ENCODE data around the gene ARAP1.

The ARAP1 gene

DNA sequence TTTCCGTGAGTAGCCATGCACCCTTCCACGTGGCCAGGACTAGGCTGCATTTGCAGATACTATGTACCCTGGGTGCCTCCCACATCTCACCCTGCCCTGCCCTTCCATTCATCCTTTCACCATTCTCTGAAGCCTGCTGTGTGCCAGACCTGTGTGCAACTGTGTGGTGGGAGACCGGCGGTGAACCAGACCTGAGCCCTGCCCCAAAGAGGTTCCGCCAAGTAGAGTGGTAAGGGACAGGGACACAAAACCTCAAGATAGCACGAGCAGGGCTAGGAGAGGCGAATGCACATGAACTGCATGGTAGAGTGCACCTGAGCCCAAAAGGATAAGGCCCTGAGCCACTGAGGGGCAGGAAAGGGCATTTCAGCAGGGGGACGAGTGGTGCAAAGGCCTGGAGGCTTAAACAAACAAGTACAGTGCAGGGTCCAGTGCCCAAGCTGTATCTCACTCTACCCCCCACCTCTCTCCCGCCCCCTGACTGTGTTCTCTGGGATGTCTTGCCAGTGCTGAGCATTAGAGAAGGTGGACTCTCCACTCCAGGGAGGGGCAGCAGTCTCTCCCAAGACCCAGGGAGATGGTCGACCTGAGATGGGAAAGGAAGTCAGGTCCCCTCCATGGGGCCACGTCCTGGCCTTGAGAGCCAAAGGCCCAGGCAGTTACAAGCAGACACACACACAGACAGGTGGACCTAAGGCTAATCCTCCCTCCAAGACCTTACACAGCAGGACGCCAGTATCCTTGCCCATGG lies 14.1 kb upstream of the ARAP1 start:
- no peak for TF ChIP-seq JUND (IDR thresholded peaks at IDR 0.05; ENCODE audit: low read depth)
- in situ Hi-C loops (cut with HindIII; ENCODE audit: low pct_unique_long_range_greater_than_20kb, low sequenced_read_pairs), result no loop called here
- no peak for DNase-seq (ENCODE audit: low read depth in 1 of 2, low spot score in 1 of 2)

DNA sequence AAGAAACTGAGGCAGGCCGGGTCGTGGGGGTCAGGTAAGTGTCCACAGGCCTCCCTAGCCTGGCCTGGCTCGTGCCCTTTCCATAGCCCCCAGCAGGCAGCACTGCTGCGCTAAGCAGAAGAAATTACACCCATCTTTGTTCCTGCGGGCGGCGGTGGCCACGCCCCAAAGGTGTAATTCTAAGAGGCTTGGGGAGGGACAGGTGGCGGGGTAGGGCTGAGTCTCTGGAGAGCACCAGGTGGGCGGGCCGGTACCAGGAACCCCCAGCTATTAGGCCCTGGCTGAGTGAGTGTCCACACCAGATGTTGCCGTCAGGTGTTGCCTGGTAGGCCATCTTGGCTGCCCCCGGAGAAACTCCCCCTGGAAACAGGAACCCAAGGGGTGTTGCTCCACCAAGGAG lies 12.3 kb upstream of the ARAP1 start:
- no peak for DNase-seq (ENCODE audit: low read depth in 1 of 2, low spot score in 1 of 2)
- TF ChIP-seq JUND (IDR thresholded peaks at IDR 0.05; ENCODE audit: low read depth), result no peak
- in situ Hi-C loops (cut with HindIII; ENCODE audit: low pct_unique_long_range_greater_than_20kb, low sequenced_read_pairs), result no loop called here

DNA sequence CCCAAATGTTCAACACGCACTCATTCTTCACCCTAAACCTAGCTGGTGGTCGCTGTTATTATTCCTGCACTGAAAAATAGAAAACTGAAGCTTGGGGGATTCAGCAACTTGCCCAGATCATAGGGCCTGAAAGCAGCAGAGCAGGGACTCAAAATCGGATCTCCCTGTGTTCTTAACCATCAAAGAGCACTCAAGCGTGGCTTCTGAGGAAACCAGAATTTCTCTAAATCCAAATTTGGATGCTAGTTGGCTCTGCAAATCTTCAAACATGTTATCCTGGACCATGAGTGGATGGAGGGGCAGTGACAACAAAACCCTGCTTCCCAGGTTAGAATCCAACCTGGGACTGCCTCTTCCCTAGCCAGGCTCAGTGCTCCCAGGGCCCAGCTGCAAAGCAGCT lies 11.6 kb upstream of the ARAP1 start:
- no peak for DNase-seq (ENCODE audit: low read depth in 1 of 2, low spot score in 1 of 2)
- in situ Hi-C loops (cut with HindIII; ENCODE audit: low pct_unique_long_range_greater_than_20kb, low sequenced_read_pairs), result no loop called here
- TF ChIP-seq JUND (IDR thresholded peaks at IDR 0.05; ENCODE audit: low read depth), result no peak

DNA sequence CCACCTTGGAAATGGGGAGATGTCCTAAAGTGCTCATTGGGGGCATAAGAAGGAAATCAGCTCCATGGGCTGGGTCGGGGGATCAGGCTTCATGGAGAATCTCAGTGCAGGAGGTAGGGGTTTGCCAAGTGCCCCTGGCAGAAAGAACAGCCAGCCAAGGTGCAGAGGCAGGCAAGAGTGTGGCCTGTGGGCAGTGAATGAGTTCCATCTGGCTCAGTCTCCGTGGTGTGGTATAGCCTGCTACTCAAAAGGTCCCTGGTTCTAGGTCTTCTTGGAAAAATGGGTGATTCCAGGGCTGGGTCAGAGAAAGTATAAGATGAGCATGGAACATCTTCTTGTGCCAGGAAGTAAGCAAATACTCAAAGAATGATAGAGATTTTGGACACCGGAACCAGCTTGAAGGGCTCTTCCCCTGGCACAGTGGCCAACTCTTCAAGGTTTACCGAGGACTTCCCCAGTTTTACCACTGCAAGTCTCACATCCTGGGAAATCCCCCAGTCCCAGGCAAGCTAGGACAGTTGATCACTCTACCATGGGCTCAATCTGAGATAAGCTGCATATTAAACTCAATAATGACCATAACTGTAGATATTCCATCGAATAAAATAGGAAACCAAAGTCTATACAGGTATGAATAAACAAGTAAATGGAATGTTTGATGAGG lies 10.6 kb upstream of the ARAP1 start:
- no peak for DNase-seq (ENCODE audit: low read depth in 1 of 2, low spot score in 1 of 2)
- TF ChIP-seq JUND (IDR thresholded peaks at IDR 0.05; ENCODE audit: low read depth), result no peak
- in situ Hi-C loops (cut with HindIII; ENCODE audit: low pct_unique_long_range_greater_than_20kb, low sequenced_read_pairs), result no loop called here

DNA sequence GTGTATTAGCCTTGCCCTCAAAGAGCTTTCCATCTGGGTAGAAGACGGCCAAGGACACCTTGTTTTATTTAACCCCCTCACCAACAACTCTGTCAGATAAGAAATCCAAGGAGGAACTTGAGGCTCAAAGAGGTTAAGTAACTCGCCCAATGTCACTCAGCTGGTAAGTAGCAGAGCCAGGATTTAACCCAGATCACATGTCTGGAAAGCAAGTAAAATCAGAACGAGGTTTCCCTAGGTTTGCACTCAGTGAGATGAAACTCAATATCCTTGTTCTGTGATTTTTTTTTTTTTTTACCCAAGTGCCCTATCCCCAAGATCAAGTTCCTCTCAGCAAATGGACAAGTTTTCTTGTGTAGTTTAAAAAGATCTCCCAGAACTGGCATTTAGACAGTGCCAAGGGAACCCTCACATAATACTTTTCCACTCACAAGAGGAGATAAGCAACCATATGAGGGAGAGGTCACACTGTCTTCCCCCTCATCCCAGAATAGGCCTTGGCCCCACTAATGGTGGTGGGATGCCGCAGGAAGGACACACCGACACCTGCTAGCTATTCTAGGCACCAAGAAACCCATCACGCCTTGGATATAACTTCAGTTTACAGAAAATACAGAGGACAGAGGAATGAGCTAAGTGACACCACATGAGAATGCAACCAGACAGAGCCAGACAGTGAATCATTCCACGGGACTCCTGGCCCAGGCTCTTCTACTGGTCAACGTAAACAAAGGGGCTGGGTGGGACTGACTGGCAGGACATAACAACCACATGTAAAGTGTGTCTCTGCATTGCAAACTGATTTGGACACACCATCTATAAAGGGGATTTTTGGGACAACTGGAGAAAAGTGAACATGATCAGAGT lies 8.6 kb upstream of the ARAP1 start:
- in situ Hi-C loops (cut with HindIII; ENCODE audit: low pct_unique_long_range_greater_than_20kb, low sequenced_read_pairs), result no loop called here
- no peak for DNase-seq (ENCODE audit: low read depth in 1 of 2, low spot score in 1 of 2)
- no peak for TF ChIP-seq JUND (IDR thresholded peaks at IDR 0.05; ENCODE audit: low read depth)

DNA sequence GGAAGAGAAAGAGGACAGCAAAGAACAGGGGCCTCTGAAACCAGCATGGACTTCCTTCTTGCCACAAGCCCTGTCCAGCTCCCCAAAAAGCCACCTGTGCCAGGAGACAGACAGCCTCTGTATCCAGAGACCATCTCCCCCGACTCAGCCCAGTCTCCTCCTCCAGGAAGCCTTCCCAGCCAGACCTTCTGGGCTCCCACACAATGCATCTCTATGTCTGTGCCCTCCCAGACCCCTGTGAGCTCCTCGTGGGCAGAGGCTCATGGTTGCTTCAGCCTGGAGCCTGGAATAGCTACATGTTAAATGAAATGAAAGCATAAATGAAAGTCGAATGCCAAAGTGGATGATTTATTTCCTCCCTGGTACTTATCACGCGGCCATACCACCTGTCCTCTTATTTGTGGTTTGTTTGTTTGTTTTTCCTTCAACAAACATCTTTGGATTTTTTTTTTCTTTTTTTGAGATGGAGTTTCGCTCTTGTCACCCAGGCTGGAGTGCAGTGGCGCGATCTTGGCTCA lies 7.3 kb upstream of the ARAP1 start:
- no peak for DNase-seq (ENCODE audit: low read depth in 1 of 2, low spot score in 1 of 2)
- in situ Hi-C loops (cut with HindIII; ENCODE audit: low pct_unique_long_range_greater_than_20kb, low sequenced_read_pairs), result no loop called here
- TF ChIP-seq JUND (IDR thresholded peaks at IDR 0.05; ENCODE audit: low read depth), result no peak

DNA sequence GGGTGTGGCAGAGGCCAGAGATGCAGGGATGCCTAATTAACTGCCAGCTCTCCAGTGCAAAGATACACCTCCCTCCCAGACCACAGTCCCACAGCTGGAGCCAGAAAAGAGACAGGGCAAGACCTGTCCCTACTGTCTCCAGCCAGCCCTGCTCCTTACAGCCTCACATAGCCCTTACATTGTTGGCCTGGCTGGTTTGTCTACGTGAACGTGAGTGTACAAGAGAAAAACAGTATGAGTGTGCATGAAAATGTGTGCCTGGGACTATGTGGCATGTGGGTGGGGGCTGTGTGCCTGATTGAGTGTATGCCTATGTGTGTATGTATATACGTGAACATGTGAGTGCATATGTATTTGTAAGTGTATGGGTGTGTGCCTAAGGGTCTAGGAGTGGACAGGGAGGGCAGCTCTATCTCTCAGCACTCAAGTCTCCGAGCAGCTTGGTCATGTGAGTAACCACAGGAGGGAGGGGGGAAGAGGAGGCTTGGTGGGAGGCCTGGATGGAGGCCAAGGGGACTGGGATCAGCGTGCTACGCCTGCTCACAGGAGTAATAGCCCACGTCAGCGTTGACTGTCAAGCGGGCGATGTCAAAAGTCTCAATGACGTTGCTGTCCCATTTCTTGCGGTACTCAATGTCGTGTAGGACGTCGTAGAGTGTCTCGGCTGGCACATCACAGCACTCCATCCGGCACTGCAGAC lies 6.6 kb upstream of the ARAP1 start:
- no peak for TF ChIP-seq JUND (IDR thresholded peaks at IDR 0.05; ENCODE audit: low read depth)
- no peak for DNase-seq (ENCODE audit: low read depth in 1 of 2, low spot score in 1 of 2)
- in situ Hi-C loops (cut with HindIII; ENCODE audit: low pct_unique_long_range_greater_than_20kb, low sequenced_read_pairs), result no loop called here

DNA sequence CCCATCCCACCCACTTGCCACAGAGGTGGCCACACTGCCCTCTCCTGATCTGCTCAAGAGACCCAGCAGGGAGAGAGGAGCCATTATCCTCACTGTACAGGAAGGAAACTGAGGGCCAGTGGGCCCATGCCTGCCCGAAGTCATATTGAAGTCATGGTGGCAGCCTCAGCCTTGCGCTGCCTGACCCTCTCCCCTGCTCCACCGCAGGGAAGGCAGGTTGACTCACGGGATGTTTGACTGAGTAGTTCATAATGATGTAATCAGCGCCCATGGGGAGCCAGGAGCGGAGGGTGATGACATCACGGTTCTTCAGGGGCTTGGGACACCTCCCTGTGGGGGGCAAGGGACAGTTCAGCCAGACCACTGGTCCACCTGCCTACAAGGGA lies 6.1 kb upstream of the ARAP1 start:
- no peak for DNase-seq (ENCODE audit: low read depth in 1 of 2, low spot score in 1 of 2)
- in situ Hi-C loops (cut with HindIII; ENCODE audit: low pct_unique_long_range_greater_than_20kb, low sequenced_read_pairs), result no loop called here
- TF ChIP-seq JUND (IDR thresholded peaks at IDR 0.05; ENCODE audit: low read depth), result no peak

DNA sequence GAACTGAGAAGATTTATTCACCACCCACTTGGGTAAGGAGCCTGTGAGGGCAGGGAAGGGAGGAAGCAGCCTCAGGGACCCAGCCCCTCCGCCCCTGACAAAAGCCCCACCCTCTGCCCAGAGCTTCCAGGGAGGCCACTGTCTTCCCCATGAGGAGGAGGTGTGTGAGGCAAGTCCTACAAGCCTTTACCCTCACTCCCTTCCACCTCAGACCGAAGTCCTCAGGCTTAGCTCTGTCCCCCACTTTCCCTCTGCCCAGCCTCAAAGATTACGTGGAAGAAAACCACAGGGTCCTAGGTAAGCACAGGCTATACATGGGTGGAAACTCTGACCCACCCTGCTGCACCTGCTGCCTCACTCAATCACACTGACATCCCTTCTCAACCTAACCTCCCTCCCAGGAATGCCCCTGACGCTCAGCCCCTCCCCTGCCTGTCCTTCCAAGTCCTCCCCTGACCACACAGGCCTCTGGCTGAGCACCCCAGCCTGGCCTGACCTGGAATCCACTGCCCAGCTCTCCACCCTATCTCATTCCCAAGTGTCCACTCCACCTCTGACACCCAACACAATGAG lies 3.6 kb upstream of the ARAP1 start:
- DNase-seq (ENCODE audit: low read depth in 1 of 2, low spot score in 1 of 2), result no peak
- in situ Hi-C loops (cut with HindIII; ENCODE audit: low pct_unique_long_range_greater_than_20kb, low sequenced_read_pairs), result no loop called here
- TF ChIP-seq JUND (IDR thresholded peaks at IDR 0.05; ENCODE audit: low read depth), result no peak

DNA sequence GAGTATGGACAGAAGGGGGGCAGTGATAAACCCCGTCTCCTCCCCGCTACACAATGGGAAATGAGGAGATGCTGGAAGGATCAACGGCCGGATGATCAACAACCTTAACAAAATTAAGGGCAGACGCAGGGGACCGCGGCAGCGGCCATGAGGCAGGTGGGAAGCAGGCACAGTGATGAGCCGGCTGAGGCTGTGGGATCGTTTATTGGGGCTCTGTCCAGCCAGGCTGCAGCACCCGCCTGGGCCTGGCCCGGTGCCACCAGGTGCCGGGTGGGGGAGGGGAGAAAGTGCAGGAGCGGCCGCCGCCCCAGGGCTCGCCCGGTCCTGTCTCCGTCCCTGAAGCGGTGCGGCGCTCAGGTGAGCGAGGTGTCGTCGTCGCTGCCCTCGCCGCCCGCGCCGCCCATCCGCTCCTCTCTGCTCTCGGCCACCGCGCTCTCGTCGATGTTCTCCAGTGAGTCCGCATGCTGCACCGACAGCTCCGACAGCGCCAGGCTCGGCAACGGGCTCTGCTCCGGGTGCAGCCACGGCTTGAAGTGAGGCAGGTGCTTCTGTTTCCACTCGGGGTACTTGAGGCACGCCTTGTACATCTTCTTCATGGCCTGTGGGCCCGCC lies 2.4 kb upstream of the ARAP1 start:
- in situ Hi-C loops (cut with HindIII; ENCODE audit: low pct_unique_long_range_greater_than_20kb, low sequenced_read_pairs), result no loop called here
- no peak for TF ChIP-seq JUND (IDR thresholded peaks at IDR 0.05; ENCODE audit: low read depth)
- no peak for DNase-seq (ENCODE audit: low read depth in 1 of 2, low spot score in 1 of 2)

DNA sequence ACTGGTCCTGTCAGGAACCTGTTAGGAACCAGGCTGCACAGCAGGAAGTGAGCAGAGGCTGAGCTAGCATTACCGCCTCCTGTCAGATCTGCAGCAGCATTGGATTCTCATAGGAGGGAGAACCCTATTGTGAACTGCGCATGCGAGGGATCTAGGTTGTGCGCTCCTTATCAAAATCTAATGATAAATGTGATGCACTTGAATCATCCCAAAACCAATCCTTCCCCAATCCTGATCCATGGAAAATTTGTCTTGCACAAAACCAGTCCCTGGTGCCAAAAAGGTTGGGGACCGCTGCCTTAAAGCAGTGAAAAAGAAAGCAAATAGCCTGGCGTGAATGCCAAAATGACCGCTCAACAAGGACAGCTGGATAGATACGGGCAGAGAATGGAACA lies 1.9 kb upstream of the ARAP1 start:
- in situ Hi-C loops (cut with HindIII; ENCODE audit: low pct_unique_long_range_greater_than_20kb, low sequenced_read_pairs), result no loop called here
- DNase-seq (ENCODE audit: low read depth in 1 of 2, low spot score in 1 of 2), result no peak
- no peak for TF ChIP-seq JUND (IDR thresholded peaks at IDR 0.05; ENCODE audit: low read depth)
